Activated T-cell treated with anti-CD3 and anti-CD28 coated beads, Interleukin-2, amount 50 U/mL, for 72 hours (primary cell): ENCODE measurements around the gene SUSD1. TPM values are rescaled to one million over a fixed set of nuclear protein-coding genes. Genes with fewer than 3 reads are reported as not detected.

Experiments used
- ATAC-seq, 2 donors: fragments of 150-1000 bp; cut with Tn5 transposase; replicated peaks in 1 of 2; 2 replicates each; pipeline ENCODE4 v1.10.0; 2021; ENCODE audit warnings: moderate library complexity in 2 of 2, mild to moderate bottlenecking in 1 of 2
- DNase-seq, 2 donors: peaks; one replicate each; pipeline ENCODE4 v3.0.0; 2021 to 2022; ENCODE audit warnings: mixed read lengths in 1 of 2
- H3K27ac Mint-ChIP-seq: one replicate; pipeline ENCODE4 v1.8.0; 2022; ENCODE audit warnings: mild to moderate bottlenecking, moderate library complexity, mixed read lengths
- H3K27me3 Mint-ChIP-seq: one replicate; pipeline ENCODE4 v1.8.0; 2022; ENCODE audit warnings: low read depth, mixed read lengths
- H3K36me3 Mint-ChIP-seq, 2 donors: one replicate each; pipeline ENCODE4 v1.8.0; 2022; ENCODE audit warnings: mixed read lengths in 2 of 2, mild to moderate bottlenecking in 1 of 2; ENCODE audit not compliant: insufficient read depth in 2 of 2
- H3K4me1 Mint-ChIP-seq: one replicate; pipeline ENCODE4 v1.8.0; 2022; ENCODE audit warnings: low read depth, mixed read lengths
- H3K4me3 Mint-ChIP-seq, 2 donors: one replicate each; pipeline ENCODE4 v1.8.0; 2022; ENCODE audit warnings: mild to moderate bottlenecking in 2 of 2, mixed read lengths in 2 of 2, moderate library complexity in 2 of 2
- H3K9me3 Mint-ChIP-seq, 2 donors: one replicate each; pipeline ENCODE4 v1.8.0; 2022; ENCODE audit warnings: mixed read lengths in 2 of 2
- total RNA-seq, 2 donors: library from RNA; stranded (reverse); gene quantifications; one replicate each; pipeline ENCODE4 v1.2.3, GENCODE V29; 2022

Gene SUSD1
- total RNA-seq, 2 donors from 2014 or later, result 6.6 to 9.9 TPM

GRCh38 chr9:112061152-112061740, 113.9 kb downstream of the SUSD1 start:
- peaks cover 1 to 2% of the 10 kb centered on the region in 2 donors for H3K36me3 Mint-ChIP-seq
- ATAC-seq, result peak; percentile 84 to 87
- H3K27ac Mint-ChIP-seq, result no peak overlapping the region
- no peak overlapping the region for H3K4me3 Mint-ChIP-seq
- H3K9me3 Mint-ChIP-seq, result no peaks in the 10 kb centered on the region
- peak; percentile 45 to 47 for DNase-seq
- no peaks in the 10 kb centered on the region for H3K27me3 Mint-ChIP-seq
- H3K4me1 Mint-ChIP-seq, result peaks cover 27% of the 10 kb centered on the region

- no peaks in the 10 kb centered on the region for H3K27me3 Mint-ChIP-seq
- peaks cover 27% of the 10 kb centered on the region for H3K4me1 Mint-ChIP-seq
- no peak for ATAC-seq
- peaks cover 1 to 2% of the 10 kb centered on the region in 2 donors for H3K36me3 Mint-ChIP-seq
- H3K4me3 Mint-ChIP-seq, result no peak overlapping the region
- H3K9me3 Mint-ChIP-seq, result no peaks in the 10 kb centered on the region
- H3K27ac Mint-ChIP-seq, result no peak overlapping the region
- DNase-seq, result no peak
These were observed 115.2 kb downstream of the SUSD1 start for GRCh38 chr9:112059966-112060320.

GRCh38 chr9:112059145-112059965, 115.7 kb downstream of the SUSD1 start:
- Mint-ChIP-seq H3K9me3 (no peaks in the 10 kb centered on the region), H3K4me1 (peaks cover 27% of the 10 kb centered on the region), H3K27ac (no peak overlapping the region), H3K36me3 (peaks cover 1 to 2% of the 10 kb centered on the region in 2 donors), H3K27me3 (no peaks in the 10 kb centered on the region), H3K4me3 (no peak overlapping the region)
- ATAC-seq, result peak; percentile 25 to 42
- DNase-seq, result no peak

GRCh38 chr9:112056996-112057395, 118.1 kb downstream of the SUSD1 start:
- no peaks in the 10 kb centered on the region for H3K27me3 Mint-ChIP-seq
- no peak overlapping the region for H3K27ac Mint-ChIP-seq
- peaks cover 0 to 2% of the 10 kb centered on the region in 2 donors for H3K9me3 Mint-ChIP-seq
- no peak overlapping the region for H3K4me3 Mint-ChIP-seq
- H3K4me1 Mint-ChIP-seq, result peaks cover 26% of the 10 kb centered on the region
- H3K36me3 Mint-ChIP-seq, result peaks cover 0 to 5% of the 10 kb centered on the region in 2 donors
- no peak for DNase-seq
- no peak for ATAC-seq

GRCh38 chr9:112054916-112055315, 120.2 kb downstream of the SUSD1 start:
- no peaks in the 10 kb centered on the region for H3K27me3 Mint-ChIP-seq
- H3K4me1 Mint-ChIP-seq, result peaks cover 8% of the 10 kb centered on the region
- H3K36me3 Mint-ChIP-seq, result peaks cover 0 to 3% of the 10 kb centered on the region in 2 donors
- DNase-seq, result no peak
- no peak overlapping the region for H3K27ac Mint-ChIP-seq
- H3K4me3 Mint-ChIP-seq, result no peak overlapping the region
- peaks cover 0 to 2% of the 10 kb centered on the region in 2 donors for H3K9me3 Mint-ChIP-seq
- no peak for ATAC-seq

- peaks cover 16 to 17% of the 10 kb centered on the region in 2 donors for H3K36me3 Mint-ChIP-seq
- no peaks in the 10 kb centered on the region for H3K27me3 Mint-ChIP-seq
- DNase-seq (no peak), ATAC-seq (no peak)
- peaks cover 12 to 16% of the 10 kb centered on the region in 2 donors for H3K9me3 Mint-ChIP-seq
- H3K4me1 Mint-ChIP-seq, result peaks cover 10% of the 10 kb centered on the region
- H3K4me3 Mint-ChIP-seq, result no peak overlapping the region
- no peak overlapping the region for H3K27ac Mint-ChIP-seq
These were observed 123.3 kb downstream of the SUSD1 start for GRCh38 chr9:112051812-112052211.

GRCh38 chr9:112050544-112051475, 124.3 kb downstream of the SUSD1 start:
- H3K27ac Mint-ChIP-seq, result no peak overlapping the region
- ATAC-seq (no peak), DNase-seq (no peak)
- H3K36me3 Mint-ChIP-seq, result peaks cover 18% of the 10 kb centered on the region in 2 donors
- peaks cover 13 to 16% of the 10 kb centered on the region in 2 donors for H3K9me3 Mint-ChIP-seq
- no peak overlapping the region for H3K4me3 Mint-ChIP-seq
- peaks cover 1% of the 10 kb centered on the region for H3K27me3 Mint-ChIP-seq
- peaks cover 7% of the 10 kb centered on the region for H3K4me1 Mint-ChIP-seq

- Mint-ChIP-seq H3K27me3 (peaks cover 10% of the 10 kb centered on the region), H3K27ac (no peak overlapping the region), H3K4me1 (peaks cover 7% of the 10 kb centered on the region), H3K9me3 (peaks cover 15 to 16% of the 10 kb centered on the region in 2 donors), H3K36me3 (peaks cover 18% of the 10 kb centered on the region in 2 donors), H3K4me3 (no peak overlapping the region)
- ATAC-seq (no peak), DNase-seq (no peak)
These were observed 125.1 kb downstream of the SUSD1 start for GRCh38 chr9:112049811-112050516.

GRCh38 chr9:112048924-112049691, 126.0 kb downstream of the SUSD1 start:
- Mint-ChIP-seq H3K4me1 (peaks cover 7% of the 10 kb centered on the region), H3K4me3 (no peak overlapping the region), H3K36me3 (peaks cover 18% of the 10 kb centered on the region in 2 donors), H3K9me3 (peaks cover 15 to 16% of the 10 kb centered on the region in 2 donors), H3K27ac (no peak overlapping the region), H3K27me3 (peaks cover 10% of the 10 kb centered on the region)
- no peak for ATAC-seq
- DNase-seq, result no peak

- peaks cover 13 to 15% of the 10 kb centered on the region in 2 donors for H3K9me3 Mint-ChIP-seq
- ATAC-seq (peak; percentile 24 to 39), DNase-seq (no peak)
- peaks cover 10% of the 10 kb centered on the region for H3K27me3 Mint-ChIP-seq
- no peak overlapping the region for H3K27ac Mint-ChIP-seq
- H3K4me1 Mint-ChIP-seq, result peaks cover 7% of the 10 kb centered on the region
- no peak overlapping the region for H3K4me3 Mint-ChIP-seq
- H3K36me3 Mint-ChIP-seq, result peaks cover 14 to 18% of the 10 kb centered on the region in 2 donors
These were observed 127.5 kb downstream of the SUSD1 start for GRCh38 chr9:112047538-112048066.

GRCh38 chr9:112046181-112046580, 128.9 kb downstream of the SUSD1 start:
- ATAC-seq, result no peak

More at GRCh38 chr9:112046181-112046580, 128.9 kb downstream of the SUSD1 start:
- Mint-ChIP-seq H3K4me1 (peaks cover 18% of the 10 kb centered on the region), H3K36me3 (peaks cover 14 to 18% of the 10 kb centered on the region in 2 donors), H3K4me3 (no peak overlapping the region), H3K27ac (no peak overlapping the region), H3K9me3 (peaks cover 13 to 15% of the 10 kb centered on the region in 2 donors), H3K27me3 (peaks cover 18% of the 10 kb centered on the region)
- no peak for DNase-seq
